HG03108 (cell line): ENCODE data around the gene TFEB.

ENCODE experiments used
- ATAC-seq: cut with Tn5 transposase; IDR thresholded peaks from one replicate; pipeline ENCODE4 v1.9.1; 2021; ENCODE audit warnings: moderate library complexity; ENCODE audit not compliant: unreplicated experiment

The TFEB gene

GRCh38 chr6:41707565-41708200, 27.7 kb downstream of the TFEB start:
- no peak for ATAC-seq

- no peak for ATAC-seq
These were observed 28.4 kb downstream of the TFEB start for GRCh38 chr6:41706876-41707564.

GRCh38 chr6:41705996-41706835, 29.2 kb downstream of the TFEB start:
- peak; percentile 65 for ATAC-seq

GRCh38 chr6:41705311-41705995, 30.0 kb downstream of the TFEB start:
- ATAC-seq, result no peak

- ATAC-seq, result no peak
These were observed 30.6 kb downstream of the TFEB start for GRCh38 chr6:41704656-41705310.

- no peak for ATAC-seq
These were observed 31.4 kb downstream of the TFEB start for GRCh38 chr6:41704028-41704427.

- ATAC-seq, result no peak
These were observed 32.5 kb downstream of the TFEB start for GRCh38 chr6:41702771-41703494.

- ATAC-seq, result no peak
These were observed 33.2 kb downstream of the TFEB start for GRCh38 chr6:41702089-41702745.

GRCh38 chr6:41700463-41701347, 34.7 kb downstream of the TFEB start:
- no peak for ATAC-seq

GRCh38 chr6:41699063-41699462, 36.3 kb downstream of the TFEB start:
- no peak for ATAC-seq

GRCh38 chr6:41697861-41698781, 37.3 kb downstream of the TFEB start:
- no peak for ATAC-seq

GRCh38 chr6:41696788-41697187, 38.6 kb downstream of the TFEB start:
- ATAC-seq, result no peak

GRCh38 chr6:41695825-41696224, 39.6 kb downstream of the TFEB start:
- ATAC-seq, result no peak

- no peak for ATAC-seq
These were observed 40.4 kb downstream of the TFEB start for GRCh38 chr6:41694815-41695526.

GRCh38 chr6:41693281-41694240, 41.8 kb downstream of the TFEB start:
- ATAC-seq, result no peak

GRCh38 chr6:41692730-41693129, 42.7 kb downstream of the TFEB start:
- ATAC-seq, result no peak
